MCF 10A (cell line): Measurements from ENCODE around the gene FAM3A. TPM values are rescaled to one million over a fixed set of nuclear protein-coding genes. Genes with fewer than 3 reads are reported as not detected.

ENCODE experiments used
- BruUV-seq: library from RNA; stranded (reverse); fragments of 400-500 nt; replicated peaks from 2 replicates; lab custom pipeline; 2021; lab: Mats Ljungman, UMichigan
- CTCF ChIA-PET: fragments of 300-600 bp; sonication (Branson Sonifier 250); formaldehyde crosslinking; extraction: SDS; loops from one replicate; lab custom pipeline; 2021; ENCODE audit warnings: antibody characterized with exemption, inconsistent platforms; lab: Yijun Ruan, JAX
- POLR2A ChIA-PET: fragments of 300-600, 350-650 bp; sonication (Branson Sonifier 250); formaldehyde crosslinking; extraction: SDS; loops from one replicate; lab custom pipeline; 2020; ENCODE audit warnings: antibody characterized with exemption, inconsistent platforms; lab: Yijun Ruan, JAX
- DNase-seq: peaks from one replicate; pipeline ENCODE4 v3.0.0-alpha.2; 2018; ENCODE audit not compliant: unreplicated experiment
- H3K27ac Mint-ChIP-seq: one replicate; pipeline ENCODE4 v1.8.0; 2022; ENCODE audit warnings: mild to moderate bottlenecking, low read depth, mixed read lengths; ENCODE audit not compliant: unreplicated experiment
- H3K27me3 Mint-ChIP-seq: one replicate; pipeline ENCODE4 v1.8.0; 2022; ENCODE audit warnings: mixed read lengths; ENCODE audit not compliant: insufficient read depth, unreplicated experiment
- H3K36me3 Mint-ChIP-seq: one replicate; pipeline ENCODE4 v1.8.0; 2022; ENCODE audit warnings: mild to moderate bottlenecking, moderate library complexity, mixed read lengths; ENCODE audit not compliant: insufficient read depth, unreplicated experiment
- H3K4me1 Mint-ChIP-seq: one replicate; pipeline ENCODE4 v1.8.0; 2022; ENCODE audit warnings: mixed read lengths; ENCODE audit not compliant: insufficient read depth, unreplicated experiment
- H3K4me3 Mint-ChIP-seq: one replicate; pipeline ENCODE4 v1.8.0; 2022; ENCODE audit warnings: mild to moderate bottlenecking, moderate library complexity, mixed read lengths; ENCODE audit not compliant: unreplicated experiment
- H3K9me3 Mint-ChIP-seq: one replicate; pipeline ENCODE4 v1.8.0; 2022; ENCODE audit warnings: mixed read lengths; ENCODE audit not compliant: unreplicated experiment
- CTCF ChIP-seq: fragments of 200-600 bp; IDR thresholded peaks from one replicate; pipeline ENCODE4 v1.8.0; 2022; ENCODE audit warnings: antibody characterized with exemption, mild to moderate bottlenecking; ENCODE audit not compliant: unreplicated experiment
- intact Hi-C: fragments of 100-400 bp; cut with micrococcal nuclease; formaldehyde crosslinking; loops from 2 replicates; pipeline ENCODE4 v1.14.1; 2022
- total RNA-seq: library from RNA; stranded (reverse); gene quantifications from 2 replicates; pipeline ENCODE4 v1.2.3, GENCODE V29; 2022

FAM3A gene
- total RNA-seq, 1 experiment from 2014 or later, result 40.9 TPM

DNA sequence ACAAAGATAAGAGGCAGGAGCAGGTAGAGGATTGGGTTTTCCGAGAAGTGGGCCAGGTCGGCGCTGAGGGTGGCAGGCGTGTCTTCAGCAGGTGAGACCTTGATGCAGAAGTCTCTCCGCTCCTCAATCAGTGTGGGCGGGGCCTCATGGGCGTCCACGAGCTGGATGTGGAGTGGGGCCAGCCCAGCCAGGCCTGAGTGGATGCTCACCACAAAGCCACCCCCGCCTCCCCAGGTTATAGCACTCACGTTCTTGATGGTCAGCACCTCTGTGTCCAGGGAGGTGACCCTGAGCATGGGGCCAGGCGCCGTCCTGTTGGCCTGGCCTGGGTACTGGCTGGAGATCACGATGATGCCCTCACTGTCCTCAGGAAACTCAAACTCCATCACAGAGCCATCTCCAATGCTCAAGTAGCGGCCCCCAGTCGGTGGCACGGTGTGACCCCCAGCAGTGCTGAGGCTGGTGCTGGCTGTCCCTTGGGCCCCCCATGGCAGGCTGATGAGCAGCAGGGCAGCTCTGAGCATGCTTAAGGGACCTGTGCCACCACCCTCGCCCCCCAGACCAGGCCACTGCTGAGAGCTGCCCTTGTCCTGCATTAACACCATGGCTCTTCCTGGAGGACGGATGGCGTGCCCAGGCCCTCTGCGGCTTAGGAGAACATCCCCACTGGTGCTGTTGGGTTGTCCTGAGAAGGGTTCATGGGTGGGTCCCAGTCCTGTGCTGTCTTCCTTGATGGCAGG is 27.5 kb downstream of the FAM3A start:
- intact Hi-C loops, result no loop called here
- H3K9me3 Mint-ChIP-seq, result no peaks in the 10 kb centered on the region
- peaks cover 4% of the 10 kb centered on the region for H3K27me3 Mint-ChIP-seq
- peaks cover 18% of the 10 kb centered on the region for H3K36me3 Mint-ChIP-seq
- no peak for DNase-seq
- ChIA-PET CTCF (interaction anchor here (0.5 to 1.9 kb wide), 4 partner anchors 11 to 115 kb away, joined by 3 to 9 read pairs (median 4); no protein-coding TSS in a partner anchor), POLR2A (interaction anchor here (0.6 to 3.2 kb wide), 4 partner anchors 11 to 246 kb away, joined by 3 to 48 read pairs (median 8); partner anchors contain the start of genes FAM3A and RPL10)
- H3K4me3 Mint-ChIP-seq, result peak overlapping the region; percentile 38
- H3K27ac Mint-ChIP-seq, result no peak overlapping the region
- no TSS peak for BruUV-seq
- TF ChIP-seq CTCF, result no peak
- H3K4me1 Mint-ChIP-seq, result no peaks in the 10 kb centered on the region

- no peak for DNase-seq
- TF ChIP-seq CTCF, result no peak
- H3K4me3 Mint-ChIP-seq, result peak overlapping the region; percentile 65
- ChIA-PET CTCF (interaction anchor here (0.6 to 1.2 kb wide), 5 partner anchors 11 to 872 kb away, joined by 3 to 4 read pairs (median 3); no protein-coding TSS in a partner anchor), POLR2A (interaction anchor here (0.6 to 3.5 kb wide), 5 partner anchors 30 to 334 kb away, joined by 3 to 13 read pairs (median 6); partner anchors contain the start of gene RPL10)
- H3K9me3 Mint-ChIP-seq, result no peaks in the 10 kb centered on the region
- no peak overlapping the region for H3K27ac Mint-ChIP-seq
- H3K27me3 Mint-ChIP-seq, result peaks cover 12% of the 10 kb centered on the region
- intact Hi-C loops, result no loop called here
- H3K36me3 Mint-ChIP-seq, result peaks cover 18% of the 10 kb centered on the region
- peaks cover under 1% of the 10 kb centered on the region for H3K4me1 Mint-ChIP-seq
- no TSS peak for BruUV-seq
Measured at GRCh38 chrX:154487518-154488290, 28.3 kb downstream of the FAM3A start.

DNA sequence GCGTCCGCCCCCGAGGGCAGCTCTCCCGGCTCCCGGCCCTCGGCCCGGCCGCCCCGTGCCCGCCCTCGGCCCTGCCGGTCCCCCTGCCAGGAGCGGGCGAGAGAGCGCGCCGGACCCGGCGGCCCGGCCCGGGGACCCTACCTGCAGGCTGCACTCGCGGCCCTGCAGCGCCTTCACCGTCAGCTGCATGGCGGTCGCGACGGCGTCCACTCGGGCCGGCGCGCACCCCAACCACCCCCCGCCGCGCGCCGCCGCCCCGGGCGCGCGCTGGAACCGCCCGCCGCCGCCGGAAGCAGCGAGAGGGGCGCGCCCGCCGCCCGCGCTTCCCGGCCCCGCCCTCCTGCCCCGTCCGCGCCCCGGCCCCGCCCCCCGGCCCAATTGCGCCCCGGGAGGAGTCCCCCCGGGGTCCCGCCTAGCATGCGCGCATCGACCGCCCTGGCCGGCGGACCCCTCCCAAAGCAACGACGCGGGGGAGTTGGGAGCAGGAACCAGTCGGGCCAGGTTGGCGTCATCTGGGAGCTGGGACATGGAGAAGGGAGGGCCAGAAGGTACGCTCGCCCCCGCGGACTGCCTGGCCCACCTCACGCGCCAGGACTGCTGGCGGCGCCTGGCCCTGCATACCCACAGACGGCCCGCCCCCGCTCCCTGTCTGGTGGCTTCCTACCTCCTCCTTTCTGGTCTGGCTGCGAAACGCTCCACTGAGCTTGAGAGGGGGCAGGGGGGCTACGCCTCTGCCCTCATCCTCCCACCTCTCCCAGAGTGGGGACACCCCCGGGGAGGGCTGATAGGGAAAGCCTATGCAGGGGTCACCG is 29.4 kb downstream of the FAM3A start, which contains the start of gene UBL4A:
Gene UBL4A (minus strand): TSS at position 220 of the 812 bp plus-strand sequence. CDS start 31 bp downstream, at position 189.
- Mint-ChIP-seq H3K4me1 (peaks cover 7% of the 10 kb centered on the region), H3K27me3 (peaks cover 23% of the 10 kb centered on the region), H3K36me3 (peaks cover 24% of the 10 kb centered on the region), H3K4me3 (peak within 1 kb of the TSS; percentile 65), H3K9me3 (no peaks in the 10 kb centered on the region), H3K27ac (no peak within 1 kb of the TSS)
- ChIA-PET CTCF (interaction anchor here (1.0 to 1.2 kb wide), 3 partner anchors 14 to 113 kb away, joined by 3 to 4 read pairs (median 4); no protein-coding TSS in a partner anchor), POLR2A (interaction anchor here (0.6 to 3.5 kb wide), 15 partner anchors 13 to 1545 kb away, joined by 3 to 13 read pairs (median 4); partner anchors contain the start of genes ATP6AP1, RPL10 and TAFAZZIN)
- no peak for TF ChIP-seq CTCF
- intact Hi-C loops, result no loop called here
- peak; percentile 26 for DNase-seq
- no TSS peak for BruUV-seq
